GM18873 (cell line): ENCODE data around the gene CES4A.
"Not testable (repeated sequence)": the region's sequence is repeated elsewhere in the genome, so short reads cannot be mapped to it uniquely, and the experiment has no call there.

Experiments used
- ATAC-seq: cut with Tn5 transposase; IDR thresholded peaks from one replicate; pipeline ENCODE4 v1.9.1; 2021; ENCODE audit warnings: mild to moderate bottlenecking, moderate library complexity, moderate number of reproducible peaks; ENCODE audit not compliant: unreplicated experiment, low FRiP score

CES4A gene

GRCh38 chr16:66983033-66983432 lies 5.4 kb upstream of the CES4A start:
- ATAC-seq: no peak

- ATAC-seq: no peak
These were observed 3.5 kb upstream of the CES4A start for GRCh38 chr16:66984892-66985311.

- no peak for ATAC-seq
These were observed 1.8 kb upstream of the CES4A start for GRCh38 chr16:66986559-66986958.

- no peak for ATAC-seq
These were observed 3.2 kb downstream of the CES4A start for GRCh38 chr16:66991545-66992077.

- ATAC-seq: not testable (repeated sequence)
These were observed 5.2 kb downstream of the CES4A start for GRCh38 chr16:66993558-66993957.

- ATAC-seq: no peak
These were observed 8.1 kb downstream of the CES4A start for GRCh38 chr16:66996324-66996982.

- no peak for ATAC-seq
These were observed 8.6 kb downstream of the CES4A start for GRCh38 chr16:66996983-66997358.

- no peak for ATAC-seq
These were observed 12.3 kb downstream of the CES4A start for GRCh38 chr16:67000384-67001351.

GRCh38 chr16:67001726-67002125 lies 13.3 kb downstream of the CES4A start:
- ATAC-seq: no peak

- ATAC-seq: no peak
These were observed 18.7 kb downstream of the CES4A start for GRCh38 chr16:67006930-67007658.

- no peak for ATAC-seq
These were observed 20.8 kb downstream of the CES4A start for GRCh38 chr16:67009158-67009557.

GRCh38 chr16:67011274-67011673 lies 22.9 kb downstream of the CES4A start:
- ATAC-seq: no peak

GRCh38 chr16:67013233-67013822 lies 24.9 kb downstream of the CES4A start:
- no peak for ATAC-seq

GRCh38 chr16:67013823-67014633 lies 25.6 kb downstream of the CES4A start:
- ATAC-seq: no peak

GRCh38 chr16:67014634-67015312 lies 26.4 kb downstream of the CES4A start:
- no peak for ATAC-seq

GRCh38 chr16:67015313-67015731 lies 26.9 kb downstream of the CES4A start:
- no peak for ATAC-seq

GRCh38 chr16:67016143-67016542 lies 27.8 kb downstream of the CES4A start:
- ATAC-seq: no peak

GRCh38 chr16:67016681-67017420 lies 28.5 kb downstream of the CES4A start:
- ATAC-seq: no peak
